GM21526 (cell line): Measurements from ENCODE around the gene TCAF1.
"Not testable (repeated sequence)": the region's sequence is repeated elsewhere in the genome, so short reads cannot be mapped to it uniquely, and the experiment has no call there.

Experiments used
- ATAC-seq: cut with Tn5 transposase; IDR thresholded peaks from one replicate; pipeline ENCODE4 v1.9.1; 2021; ENCODE audit warnings: moderate library complexity; ENCODE audit not compliant: unreplicated experiment, low FRiP score

The TCAF1 gene

GRCh38 chr7:143871534-143871933 lies 30.4 kb downstream of the TCAF1 start:
- not testable (repeated sequence) for ATAC-seq

GRCh38 chr7:143857994-143858393 lies 44.0 kb downstream of the TCAF1 start:
- ATAC-seq, result not testable (repeated sequence)

DNA sequence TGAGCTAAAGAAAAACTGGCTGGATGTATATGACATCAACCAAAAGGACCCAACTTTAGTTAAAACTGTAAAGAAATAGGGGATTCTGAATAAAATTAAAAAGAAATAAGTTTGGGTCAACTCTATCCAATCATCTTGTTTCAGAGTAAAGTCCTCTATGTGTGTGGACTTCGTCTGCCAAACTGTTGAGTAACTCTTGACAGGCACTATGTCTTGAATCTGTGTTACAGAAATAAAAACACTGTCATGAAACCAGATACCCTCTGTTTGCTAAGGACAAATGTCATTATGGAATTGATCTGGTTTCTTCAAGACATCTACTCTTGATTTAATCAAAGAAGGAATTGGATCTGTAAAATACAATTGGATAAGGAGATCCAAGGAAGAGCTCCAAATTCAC lies 46.5 kb downstream of the TCAF1 start:
- not testable (repeated sequence) for ATAC-seq

DNA sequence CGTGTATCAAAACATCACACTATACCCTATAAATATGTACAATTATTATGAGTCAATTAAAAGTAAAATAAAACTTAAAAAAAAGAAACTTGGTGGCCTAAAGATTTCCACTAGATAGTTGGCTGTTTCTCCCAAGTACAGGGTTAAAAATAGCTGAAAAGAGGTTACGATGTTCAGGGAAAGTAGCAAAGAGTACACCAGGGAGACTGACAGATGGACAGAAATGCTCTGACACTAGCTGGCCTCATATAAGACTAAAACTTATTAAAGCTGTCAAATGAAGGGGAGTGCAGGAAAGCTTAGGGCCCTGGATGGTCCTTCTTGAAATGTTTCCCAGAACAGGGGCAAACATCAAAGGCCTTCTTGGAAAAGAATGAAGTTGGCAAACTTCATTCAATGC lies 51.3 kb downstream of the TCAF1 start:
- ATAC-seq, result no peak

DNA sequence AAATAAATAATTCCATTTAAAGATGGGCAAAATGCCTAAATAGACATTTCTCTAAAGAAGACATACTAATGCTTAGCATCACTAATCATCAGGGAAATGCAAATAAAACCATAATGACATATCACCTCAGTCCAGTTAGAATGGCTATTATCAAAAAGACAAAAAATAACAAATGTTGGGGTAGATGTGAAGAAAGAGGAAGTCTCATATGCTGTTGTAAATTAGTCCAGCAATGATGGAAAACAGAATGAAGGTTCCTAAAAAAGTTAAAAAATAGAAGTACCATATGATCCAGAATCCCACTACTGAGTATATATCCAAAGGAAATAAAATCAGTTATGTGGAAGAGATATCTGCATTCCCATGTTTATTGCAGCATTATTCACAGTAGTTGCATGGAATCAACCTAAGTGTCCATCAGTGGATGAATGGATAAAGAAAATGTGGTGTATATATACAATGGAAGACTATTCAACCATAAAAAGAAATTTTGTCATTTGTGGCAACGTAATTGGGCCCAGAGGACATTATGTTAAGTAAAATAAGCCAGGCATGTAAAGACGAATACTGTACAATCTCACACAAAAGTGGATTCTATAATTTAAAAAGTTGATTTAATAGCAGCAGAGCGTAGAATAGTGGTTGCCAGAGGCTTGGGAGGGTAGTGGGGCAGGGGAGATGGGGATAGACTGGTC lies 52.0 kb downstream of the TCAF1 start:
- no peak for ATAC-seq

DNA sequence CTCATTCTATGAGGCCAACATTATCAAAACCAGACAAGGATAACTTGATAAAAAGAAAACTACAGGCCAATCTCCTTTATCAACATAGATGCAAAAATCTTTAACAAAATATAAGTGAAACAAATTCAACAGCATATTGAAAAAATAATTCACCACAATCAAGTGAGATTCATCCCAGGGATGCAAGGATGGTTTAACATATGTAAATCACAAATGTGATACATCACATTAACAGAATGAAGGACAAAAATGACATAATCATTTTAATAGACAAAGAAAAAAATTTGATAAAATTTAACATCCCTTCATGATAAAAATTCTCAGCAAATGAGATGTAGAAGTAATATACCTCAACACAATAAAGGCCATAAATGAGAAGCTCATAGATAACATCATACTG lies 53.8 kb downstream of the TCAF1 start:
- no peak for ATAC-seq

DNA sequence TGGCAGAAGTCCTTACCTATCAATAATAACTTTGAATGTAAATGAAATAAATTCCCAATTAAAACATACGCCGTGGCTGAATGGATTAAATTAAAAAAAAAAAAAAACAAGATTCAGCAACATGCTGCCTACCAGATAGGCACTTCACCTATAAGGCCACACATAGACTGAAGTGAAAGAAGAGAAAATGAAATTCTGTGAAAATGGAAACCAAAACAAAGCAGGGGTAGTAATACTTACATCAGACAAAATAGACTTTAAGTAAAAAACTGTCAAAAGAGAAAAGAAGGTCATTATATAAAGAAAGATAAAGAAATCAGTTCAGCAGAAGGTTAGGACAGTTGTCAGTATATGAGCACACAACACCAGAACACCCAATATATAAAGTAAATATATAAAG lies 55.3 kb downstream of the TCAF1 start:
- no peak for ATAC-seq

DNA sequence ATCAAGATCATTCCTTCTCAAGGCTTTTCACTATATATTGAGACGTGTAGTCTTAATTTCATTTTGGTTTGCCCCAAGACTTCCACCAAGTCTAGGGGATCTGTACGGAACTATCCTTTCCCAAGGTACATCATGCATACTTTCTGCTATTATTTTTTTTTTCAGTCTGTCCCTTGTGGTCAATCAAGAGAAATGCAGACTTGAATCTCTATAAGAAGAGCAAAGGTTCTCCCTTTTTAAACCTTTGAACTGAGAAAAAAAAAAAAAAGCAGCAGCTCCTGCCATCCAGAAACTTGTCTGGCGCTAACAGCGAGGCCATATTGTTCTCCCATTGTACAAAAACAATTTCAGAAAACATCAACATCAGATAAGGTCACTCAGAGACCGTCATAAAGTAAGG lies 60.3 kb downstream of the TCAF1 start:
- not testable (repeated sequence) for ATAC-seq

DNA sequence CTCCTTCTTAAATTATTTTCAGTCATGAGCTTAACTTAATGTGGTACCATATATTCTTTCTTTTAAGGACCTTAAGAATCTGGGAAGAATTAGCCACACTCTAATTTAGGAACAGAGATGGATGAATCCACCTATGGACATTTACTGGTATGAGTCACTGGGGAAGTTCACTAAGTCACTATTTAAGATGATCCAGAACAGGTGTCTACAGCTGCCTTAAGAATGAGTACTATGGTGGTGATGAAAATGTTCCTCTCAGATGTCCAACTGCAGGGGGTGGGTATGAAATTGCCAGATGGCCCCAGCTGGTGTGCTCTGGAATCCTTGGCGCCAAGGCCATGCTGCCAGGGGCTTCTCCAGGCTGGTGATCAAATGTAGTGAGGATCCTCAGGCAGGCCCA lies 61.9 kb downstream of the TCAF1 start:
- not testable (repeated sequence) for ATAC-seq

DNA sequence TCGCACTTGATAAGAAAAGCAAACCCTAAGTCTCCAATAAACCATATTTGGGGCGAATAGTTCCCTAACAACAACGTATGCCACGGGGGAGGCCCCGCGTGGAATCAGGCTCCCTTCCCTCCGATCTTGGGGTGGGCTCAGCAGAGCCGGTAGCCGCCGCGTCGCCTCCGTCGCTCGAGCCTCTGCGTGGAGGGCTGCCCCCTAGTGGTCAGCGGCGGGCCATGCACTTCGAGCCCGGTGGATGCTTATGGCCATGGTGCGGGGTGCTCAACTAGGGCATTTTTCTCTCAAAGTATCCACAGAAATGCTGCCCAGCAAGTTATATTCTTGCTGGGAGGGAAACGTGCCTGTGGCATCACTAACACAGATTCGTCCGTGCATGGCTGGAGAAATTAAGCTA lies 64.8 kb downstream of the TCAF1 start:
- peak; percentile 60 for ATAC-seq

GRCh38 chr7:143836622-143837021 lies 65.4 kb downstream of the TCAF1 start:
- peak; percentile 78 for ATAC-seq

- ATAC-seq, result peak; percentile 29
Observed at GRCh38 chr7:143836088-143836487, 65.9 kb downstream of the TCAF1 start.

DNA sequence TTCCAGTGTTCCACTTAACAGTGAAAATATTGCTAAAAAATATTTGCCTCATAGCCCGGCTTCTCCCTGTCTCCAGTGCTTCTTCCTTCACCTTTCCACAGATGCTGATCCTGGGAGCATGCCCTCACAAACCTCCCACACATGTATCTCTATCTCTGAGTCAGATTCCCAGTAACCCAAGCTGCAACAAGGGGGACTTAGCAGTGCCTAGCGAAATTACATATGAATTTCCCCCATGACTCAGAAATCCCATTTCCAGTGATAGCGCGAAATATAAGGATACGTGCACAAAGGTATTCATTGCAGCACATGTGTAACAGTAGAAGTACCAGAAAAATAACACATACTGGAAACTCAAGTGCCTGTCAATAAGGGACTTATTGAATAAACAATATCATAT lies 75.4 kb downstream of the TCAF1 start:
- not testable (repeated sequence) for ATAC-seq

DNA sequence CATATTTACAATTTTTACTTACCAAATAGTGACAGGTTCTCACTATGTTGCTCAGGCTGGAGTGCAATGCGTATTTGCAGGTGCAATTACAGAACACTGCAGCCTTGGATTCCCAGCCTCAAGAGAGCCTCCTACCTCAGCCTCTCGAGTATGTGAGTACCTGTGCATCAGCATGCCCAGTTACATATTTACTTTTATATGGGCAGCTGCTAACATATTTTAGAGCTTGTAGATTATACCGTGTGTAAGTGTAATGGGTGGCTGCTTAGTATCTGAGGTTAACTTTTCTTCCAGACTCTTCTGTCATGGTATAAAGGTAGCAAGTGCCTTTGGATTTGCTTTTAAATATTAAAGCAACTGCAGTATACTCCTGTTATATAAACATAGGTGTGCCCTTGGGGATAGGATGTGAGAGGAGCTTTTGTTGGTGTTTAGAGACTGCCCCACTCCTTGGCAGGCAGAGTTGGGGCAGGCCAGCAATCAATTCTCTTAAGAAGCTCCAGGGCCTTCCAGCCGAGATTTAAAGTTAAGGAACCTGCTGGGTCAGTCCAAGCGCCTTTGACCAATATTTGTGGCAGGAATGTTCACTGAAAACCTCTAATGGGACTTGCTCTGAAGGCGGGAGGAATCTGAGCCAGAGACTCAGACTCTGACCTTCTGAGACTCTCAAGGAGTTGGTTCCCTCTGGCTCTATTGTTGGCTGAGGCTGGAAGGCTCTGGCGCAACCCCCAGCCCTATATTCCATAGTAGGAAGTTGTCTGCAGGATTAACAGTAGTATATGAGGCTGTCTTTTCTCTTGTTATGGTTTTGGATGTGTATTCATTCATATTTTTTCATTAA lies 77.5 kb downstream of the TCAF1 start:
- ATAC-seq, result not testable (repeated sequence)

- ATAC-seq, result not testable (repeated sequence)
Observed at GRCh38 chr7:143823634-143824294, 78.2 kb downstream of the TCAF1 start.

GRCh38 chr7:143821392-143822277 lies 80.3 kb downstream of the TCAF1 start:
- ATAC-seq, result not testable (repeated sequence)

- ATAC-seq, result peak; percentile 76
Observed at GRCh38 chr7:143817873-143818272, 84.1 kb downstream of the TCAF1 start.

- ATAC-seq, result not testable (repeated sequence)
Observed at GRCh38 chr7:143816471-143817133, 85.4 kb downstream of the TCAF1 start.

- ATAC-seq, result not testable (repeated sequence)
Observed at GRCh38 chr7:143810639-143811038, 91.3 kb downstream of the TCAF1 start.

- not testable (repeated sequence) for ATAC-seq
Observed at GRCh38 chr7:143806664-143807071, 95.3 kb downstream of the TCAF1 start.
